ENCODE results near the gene TBC1D20. TPM values are rescaled to one million over a fixed set of nuclear protein-coding genes. Genes with fewer than 3 reads are reported as not detected.

The TBC1D20 gene
- total RNA-seq, 2 donors from 2014 or later = 20.5 to 21.9 TPM

DNA sequence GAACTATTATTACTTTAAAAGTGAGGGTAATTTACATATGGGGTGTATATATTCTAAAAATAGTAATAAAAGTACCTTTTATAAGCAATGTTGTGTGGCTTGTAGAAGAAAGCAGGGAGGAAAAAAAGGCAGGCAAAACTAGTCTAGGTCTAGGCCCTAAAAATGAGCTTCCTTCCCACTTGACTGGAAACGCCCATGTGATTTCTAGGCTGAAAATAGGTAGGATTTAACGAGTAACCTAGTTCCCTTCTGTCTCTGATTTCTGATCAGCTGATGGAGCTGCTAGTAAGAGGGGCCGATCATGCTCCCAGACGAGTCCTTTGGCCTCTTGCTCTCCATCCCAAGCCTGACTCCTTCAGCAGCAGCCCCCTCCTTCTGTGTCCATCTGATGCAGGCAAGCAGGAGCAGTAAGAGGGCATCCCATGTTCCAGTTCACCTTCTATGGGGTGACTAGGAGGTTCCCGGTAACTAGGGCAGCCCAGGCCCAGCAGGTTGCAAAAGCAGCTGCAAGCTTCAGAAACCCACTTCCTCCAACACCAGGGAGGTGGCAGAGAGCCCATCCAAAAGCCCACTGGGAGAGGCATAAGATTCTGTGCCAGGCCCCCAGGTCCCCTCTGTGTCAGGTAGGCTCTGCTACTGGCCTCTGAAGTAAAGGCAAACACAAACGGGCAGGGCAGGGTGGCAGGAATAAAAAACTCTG, 24.4 kb downstream of the TBC1D20 start:
- peaks cover 100% of the 10 kb centered on the region for H3K36me3 Mint-ChIP-seq (ENCODE audit: low read depth)
- peak overlapping the region; percentile 61 for H3K27ac Mint-ChIP-seq
- H3K4me1 Mint-ChIP-seq = peaks cover 36% of the 10 kb centered on the region
- ATAC-seq (replicated peaks) = no peak
- H3K4me3 Mint-ChIP-seq = peak overlapping the region; percentile 76
- no peaks in the 10 kb centered on the region for H3K9me3 Mint-ChIP-seq
- H3K27me3 Mint-ChIP-seq = no peaks in the 10 kb centered on the region

DNA sequence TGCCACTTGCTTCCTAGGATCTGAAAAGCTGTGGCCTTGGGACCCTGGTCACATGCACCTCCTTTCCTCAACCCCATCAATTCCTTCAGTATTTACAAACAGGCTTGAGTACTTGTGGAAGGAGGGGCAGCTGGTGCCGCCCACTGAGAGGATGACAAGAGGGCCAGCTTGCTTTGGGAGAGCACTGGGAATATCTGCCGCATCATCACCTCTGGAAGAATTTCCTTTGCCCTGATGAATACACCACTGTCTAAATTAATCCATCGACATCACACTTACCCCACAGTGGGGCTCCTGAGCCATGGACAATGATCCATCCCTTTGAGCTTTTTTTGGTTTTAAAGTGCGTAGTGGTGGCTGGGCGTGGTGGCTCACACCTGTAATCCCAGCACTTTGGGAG, 25.9 kb downstream of the TBC1D20 start:
- Mint-ChIP-seq H3K9me3 (no peaks in the 10 kb centered on the region), H3K27me3 (no peaks in the 10 kb centered on the region), H3K4me3 (no peak overlapping the region), H3K4me1 (peaks cover 36% of the 10 kb centered on the region), H3K36me3 (ENCODE audit: low read depth) (peaks cover 93% of the 10 kb centered on the region), H3K27ac (no peak overlapping the region)
- ATAC-seq (replicated peaks) = no peak

DNA sequence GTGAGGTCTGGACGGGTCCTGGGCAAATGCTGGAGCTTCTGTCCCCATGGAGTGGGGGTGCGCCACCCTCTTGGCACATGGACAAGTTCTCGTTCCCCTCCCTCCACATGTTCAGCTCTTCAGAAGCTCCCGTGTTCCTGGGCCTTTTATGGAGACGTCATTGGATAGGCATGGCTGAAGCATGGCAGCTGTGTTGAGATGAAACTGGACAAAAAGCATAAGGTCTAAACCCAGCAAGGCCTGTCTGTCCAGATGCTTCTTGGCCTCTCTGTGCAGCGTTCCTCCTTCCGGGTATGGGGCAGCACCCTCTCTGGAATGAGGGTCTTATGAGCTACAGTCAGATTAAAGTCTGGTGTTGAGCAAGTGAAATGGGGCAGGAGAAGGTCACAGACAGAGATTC, 26.8 kb downstream of the TBC1D20 start:
- peaks cover 93% of the 10 kb centered on the region for H3K36me3 Mint-ChIP-seq (ENCODE audit: low read depth)
- peaks cover 36% of the 10 kb centered on the region for H3K4me1 Mint-ChIP-seq
- no peak overlapping the region for H3K4me3 Mint-ChIP-seq
- ATAC-seq (replicated peaks) = no peak
- H3K27ac Mint-ChIP-seq = no peak overlapping the region
- H3K9me3 Mint-ChIP-seq = no peaks in the 10 kb centered on the region
- H3K27me3 Mint-ChIP-seq = no peaks in the 10 kb centered on the region

DNA sequence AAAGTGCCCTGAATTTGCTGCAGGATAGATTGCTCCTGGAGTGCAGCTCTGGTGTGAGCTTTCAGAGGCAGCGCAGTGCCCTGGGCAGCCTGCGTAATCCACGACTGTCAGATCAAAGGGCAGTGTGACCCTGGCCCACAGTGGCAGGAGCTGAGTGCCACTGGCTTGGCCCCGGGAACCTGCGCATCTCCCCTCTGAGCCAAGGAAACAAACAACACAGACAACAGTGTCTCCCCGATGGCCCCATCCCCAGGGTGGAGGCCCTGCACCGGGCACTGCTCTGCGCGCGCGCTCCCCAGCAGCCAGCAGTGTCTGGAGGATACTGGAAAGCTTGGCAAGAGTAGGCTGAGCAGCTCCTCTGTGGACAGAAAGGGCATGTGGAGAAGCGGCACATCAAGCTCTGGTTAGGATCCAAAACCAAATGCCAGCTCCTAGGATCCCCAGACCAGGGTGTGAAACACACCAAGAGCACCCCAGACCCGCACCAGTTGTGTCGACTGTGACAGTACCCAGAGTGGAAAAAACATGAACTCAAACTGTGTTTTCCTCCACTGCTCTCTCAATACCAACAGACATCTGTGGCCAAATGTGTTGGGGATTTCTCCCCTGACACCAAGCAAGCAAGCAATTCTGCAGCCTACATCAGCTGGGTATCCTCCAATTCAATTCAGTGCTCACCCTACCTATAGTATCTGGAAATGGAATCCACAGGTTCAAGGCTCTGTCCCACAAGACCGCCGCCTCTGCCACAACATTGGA, 27.5 kb downstream of the TBC1D20 start:
- no peaks in the 10 kb centered on the region for H3K27me3 Mint-ChIP-seq
- no peak overlapping the region for H3K27ac Mint-ChIP-seq
- no peaks in the 10 kb centered on the region for H3K9me3 Mint-ChIP-seq
- peaks cover 33% of the 10 kb centered on the region for H3K4me1 Mint-ChIP-seq
- peak overlapping the region; percentile 73 for H3K4me3 Mint-ChIP-seq
- H3K36me3 Mint-ChIP-seq (ENCODE audit: low read depth) = peaks cover 93% of the 10 kb centered on the region
- ATAC-seq (replicated peaks) = no peak

DNA sequence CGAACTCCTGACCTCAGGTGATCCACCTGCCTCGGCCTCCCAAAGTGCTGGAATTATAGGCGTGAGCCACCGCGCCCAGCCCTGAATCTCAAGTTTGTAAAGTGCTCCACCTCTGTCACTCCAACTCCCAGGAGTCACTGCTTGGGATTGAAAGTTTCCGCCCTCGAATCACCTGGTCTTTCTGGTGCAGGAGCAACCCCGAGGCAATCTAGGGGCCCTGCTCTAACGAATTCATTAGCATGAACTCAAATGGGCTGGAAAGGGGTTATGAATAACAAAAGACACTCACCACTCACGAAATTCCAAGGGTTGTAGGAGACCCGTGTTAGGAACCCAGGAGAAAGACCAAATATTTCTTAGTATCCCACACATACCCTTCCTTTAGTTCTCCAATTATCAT, 28.1 kb downstream of the TBC1D20 start:
- no peaks in the 10 kb centered on the region for H3K9me3 Mint-ChIP-seq
- H3K27me3 Mint-ChIP-seq = no peaks in the 10 kb centered on the region
- no peak for ATAC-seq (replicated peaks)
- H3K4me1 Mint-ChIP-seq = peaks cover 27% of the 10 kb centered on the region
- H3K36me3 Mint-ChIP-seq (ENCODE audit: low read depth) = peaks cover 93% of the 10 kb centered on the region
- peak overlapping the region; percentile 73 for H3K4me3 Mint-ChIP-seq
- H3K27ac Mint-ChIP-seq = peak overlapping the region; percentile 91

DNA sequence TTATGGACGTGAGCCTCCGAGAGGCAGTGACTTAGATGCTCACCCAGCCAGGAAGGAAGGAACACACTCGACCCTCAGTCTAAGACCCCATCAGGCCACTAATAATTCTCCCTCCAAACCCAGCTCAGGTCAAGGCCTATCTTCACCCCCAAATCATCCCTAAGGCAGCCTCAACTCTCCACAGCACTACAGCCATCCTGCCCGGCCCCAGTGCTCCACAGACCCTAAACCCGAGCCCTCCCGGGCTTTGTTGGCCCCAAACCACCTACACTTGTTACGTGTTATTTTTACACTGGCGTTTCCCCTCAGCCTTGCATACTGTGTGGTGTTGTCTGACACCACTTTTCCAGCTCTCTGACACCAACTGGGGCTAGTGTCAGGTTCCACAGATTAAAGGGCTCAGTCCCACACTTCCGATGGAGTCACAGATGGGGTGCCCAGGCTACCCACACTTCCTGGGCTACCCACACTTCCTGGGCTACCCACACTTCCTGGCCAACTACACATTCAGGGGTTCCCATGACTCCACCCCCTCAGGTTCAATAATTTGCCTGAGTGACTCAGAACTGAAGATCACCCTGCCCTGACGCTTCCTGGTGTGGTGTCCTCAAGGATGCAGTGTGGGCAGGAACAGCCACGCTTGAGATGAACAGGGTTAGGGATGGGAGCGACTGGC, 28.9 kb downstream of the TBC1D20 start:
- peak; percentile 92 for ATAC-seq (replicated peaks)
- Mint-ChIP-seq H3K27ac (peak overlapping the region; percentile 91), H3K4me3 (peak overlapping the region; percentile 73), H3K36me3 (ENCODE audit: low read depth) (peaks cover 90% of the 10 kb centered on the region), H3K27me3 (no peaks in the 10 kb centered on the region), H3K9me3 (no peaks in the 10 kb centered on the region), H3K4me1 (peaks cover 19% of the 10 kb centered on the region)

DNA sequence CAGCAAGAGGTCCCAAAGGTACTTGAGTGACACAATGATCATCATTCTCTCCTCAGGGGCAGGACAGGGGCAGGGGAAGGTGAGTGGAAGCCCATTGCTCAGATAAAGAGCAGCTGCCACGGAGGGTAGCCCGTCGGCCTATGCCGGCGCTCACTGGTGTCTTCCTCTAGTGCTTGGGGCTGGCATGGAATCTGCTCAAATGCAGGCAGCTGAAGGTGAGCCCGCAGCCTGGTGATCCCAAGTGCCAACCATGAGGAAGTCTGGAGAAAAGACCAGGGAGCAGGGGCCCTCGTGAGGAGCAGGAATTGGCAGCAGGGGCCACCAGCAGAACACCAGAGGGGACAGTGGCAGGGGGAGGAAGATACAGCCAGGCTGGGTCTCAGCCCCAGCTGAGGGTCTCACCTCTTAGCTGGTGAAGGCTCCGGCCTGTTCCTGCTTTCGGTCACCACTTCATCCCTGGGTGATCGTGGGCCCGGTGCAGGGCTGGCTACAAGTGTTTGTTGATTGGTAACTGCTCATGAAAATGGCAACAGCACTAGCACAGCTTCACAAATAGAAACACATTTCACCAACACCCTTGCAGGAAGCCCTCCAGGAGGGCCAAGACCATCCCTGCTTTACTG, 29.5 kb downstream of the TBC1D20 start:
- peaks cover 15% of the 10 kb centered on the region for H3K4me1 Mint-ChIP-seq

DNA sequence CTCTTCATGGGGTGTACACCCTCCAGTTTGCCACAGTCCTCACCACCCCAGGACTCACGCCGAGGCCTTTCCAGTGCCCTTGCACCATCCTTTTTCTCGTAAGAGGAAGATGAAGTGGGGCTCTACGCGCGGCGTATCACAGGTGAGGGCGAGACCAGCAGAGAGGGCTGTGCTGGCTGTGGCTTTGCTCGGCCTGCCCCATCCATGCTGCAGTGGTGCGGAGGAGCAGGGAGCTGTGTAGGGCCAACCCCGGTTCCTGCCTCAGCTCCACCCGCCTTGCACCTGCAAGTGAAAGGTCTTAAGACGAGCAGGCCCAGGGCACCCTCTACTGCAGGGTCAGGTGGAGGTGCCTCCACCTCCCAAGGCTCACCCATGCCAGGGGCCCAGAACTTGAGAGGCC, 30.1 kb downstream of the TBC1D20 start:
- Mint-ChIP-seq H3K4me3 (peak overlapping the region; percentile 73), H3K9me3 (no peaks in the 10 kb centered on the region), H3K27ac (peak overlapping the region; percentile 91), H3K27me3 (no peaks in the 10 kb centered on the region), H3K4me1 (peaks cover 15% of the 10 kb centered on the region), H3K36me3 (ENCODE audit: low read depth) (peaks cover 90% of the 10 kb centered on the region)
- ATAC-seq (replicated peaks) = no peak

More for the DNA sequence above, 29.5 kb downstream of the TBC1D20 start:
- ATAC-seq (replicated peaks) = no peak
- Mint-ChIP-seq H3K27me3 (no peaks in the 10 kb centered on the region), H3K9me3 (no peaks in the 10 kb centered on the region), H3K4me3 (peak overlapping the region; percentile 73), H3K36me3 (ENCODE audit: low read depth) (peaks cover 90% of the 10 kb centered on the region), H3K27ac (peak overlapping the region; percentile 91)

DNA sequence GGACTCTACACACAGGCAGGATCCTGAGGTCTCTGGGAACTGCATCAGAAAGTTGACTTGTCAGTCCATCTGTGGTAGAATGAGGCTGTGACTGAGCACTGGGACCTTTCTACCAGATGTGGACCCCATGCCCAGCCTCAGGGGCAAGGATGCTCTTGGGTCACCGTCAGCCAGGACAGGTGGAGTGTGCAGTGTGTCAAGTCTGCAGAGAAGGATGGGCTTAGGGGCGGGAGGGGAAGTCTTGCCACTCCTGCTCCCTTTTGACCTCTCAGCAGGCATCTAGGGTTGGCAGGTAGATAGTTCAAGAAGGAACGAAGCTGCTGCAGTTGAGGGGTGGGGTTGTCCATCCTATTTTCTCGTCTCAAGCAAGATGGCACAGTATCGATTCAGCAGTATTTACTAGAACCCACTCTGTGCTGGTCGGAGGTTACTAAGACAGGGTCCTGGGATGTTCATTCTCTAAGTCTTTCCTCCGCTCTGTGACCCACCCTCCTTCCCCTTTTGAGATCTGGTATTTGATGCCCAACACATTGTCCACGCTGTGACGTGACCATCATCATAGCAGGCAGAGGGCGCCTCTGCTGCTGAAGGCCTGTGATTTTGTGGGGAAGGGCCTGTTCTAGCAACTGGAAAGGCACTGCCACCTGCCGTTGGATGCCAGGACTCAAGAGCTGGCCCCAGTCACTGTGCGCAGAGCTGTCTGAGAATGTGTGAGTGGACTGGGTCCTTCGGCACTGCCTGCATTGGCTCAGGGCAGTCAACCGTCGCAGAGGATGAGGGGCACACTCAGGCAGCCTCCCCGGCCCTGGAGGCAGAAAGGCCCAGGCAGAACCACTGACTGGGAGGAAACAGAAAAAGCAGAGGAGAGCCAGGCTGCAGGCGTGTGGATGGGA, 31.1 kb downstream of the TBC1D20 start:
- Mint-ChIP-seq H3K4me1 (peaks cover 17% of the 10 kb centered on the region), H3K27ac (peak overlapping the region; percentile 75), H3K27me3 (no peaks in the 10 kb centered on the region), H3K36me3 (ENCODE audit: low read depth) (peaks cover 90% of the 10 kb centered on the region), H3K4me3 (no peak overlapping the region), H3K9me3 (no peaks in the 10 kb centered on the region)
- no peak for ATAC-seq (replicated peaks)

DNA sequence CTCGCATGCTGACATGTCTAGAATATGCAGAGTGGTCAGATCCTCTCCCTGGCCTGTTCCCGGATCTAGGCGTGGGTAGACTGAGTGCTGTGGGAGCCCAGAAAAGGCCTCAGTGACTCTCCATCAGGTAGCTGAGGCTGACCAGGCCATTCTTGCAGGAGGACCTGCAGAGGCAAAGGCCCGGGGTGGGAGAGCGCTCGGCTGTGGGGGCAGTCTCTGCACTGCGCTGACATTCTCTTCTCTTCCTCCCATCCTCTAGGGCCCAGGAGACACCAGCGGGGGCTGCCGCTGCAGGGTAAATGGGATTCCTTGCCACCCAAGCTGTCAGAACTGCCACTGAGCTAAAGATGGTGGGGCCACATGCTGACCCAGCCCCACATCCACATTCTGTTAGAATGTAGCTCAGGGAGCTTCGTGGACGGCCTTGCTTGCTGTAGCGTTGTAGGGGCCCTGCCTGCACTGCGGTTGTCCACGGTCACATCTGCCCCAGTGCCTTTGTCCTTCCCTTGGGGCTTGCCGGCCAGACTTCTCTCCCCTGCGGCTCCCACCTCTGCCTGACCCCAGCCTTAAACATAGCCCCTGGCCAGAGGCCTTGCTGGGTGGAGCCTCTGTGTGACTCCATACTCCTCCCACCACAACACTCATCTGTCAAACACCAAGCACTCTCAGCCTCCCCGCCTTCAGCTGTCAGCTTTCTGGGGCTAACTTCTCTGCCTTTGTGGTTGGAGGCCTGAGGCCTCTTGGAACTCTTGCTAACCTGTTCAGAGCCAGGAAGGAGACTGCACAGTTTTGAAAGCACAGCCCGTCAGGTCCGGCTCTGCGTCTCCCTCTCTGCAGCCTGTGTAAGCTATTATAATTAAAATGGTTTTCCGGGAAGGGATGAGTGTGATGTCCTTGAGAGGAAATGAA, 32.0 kb downstream of the TBC1D20 start:
- Mint-ChIP-seq H3K4me1 (peaks cover 15% of the 10 kb centered on the region), H3K27me3 (no peaks in the 10 kb centered on the region), H3K4me3 (no peak overlapping the region), H3K9me3 (no peaks in the 10 kb centered on the region), H3K36me3 (ENCODE audit: low read depth) (peaks cover 90% of the 10 kb centered on the region), H3K27ac (peak overlapping the region; percentile 64)
- ATAC-seq (replicated peaks) = no peak

DNA sequence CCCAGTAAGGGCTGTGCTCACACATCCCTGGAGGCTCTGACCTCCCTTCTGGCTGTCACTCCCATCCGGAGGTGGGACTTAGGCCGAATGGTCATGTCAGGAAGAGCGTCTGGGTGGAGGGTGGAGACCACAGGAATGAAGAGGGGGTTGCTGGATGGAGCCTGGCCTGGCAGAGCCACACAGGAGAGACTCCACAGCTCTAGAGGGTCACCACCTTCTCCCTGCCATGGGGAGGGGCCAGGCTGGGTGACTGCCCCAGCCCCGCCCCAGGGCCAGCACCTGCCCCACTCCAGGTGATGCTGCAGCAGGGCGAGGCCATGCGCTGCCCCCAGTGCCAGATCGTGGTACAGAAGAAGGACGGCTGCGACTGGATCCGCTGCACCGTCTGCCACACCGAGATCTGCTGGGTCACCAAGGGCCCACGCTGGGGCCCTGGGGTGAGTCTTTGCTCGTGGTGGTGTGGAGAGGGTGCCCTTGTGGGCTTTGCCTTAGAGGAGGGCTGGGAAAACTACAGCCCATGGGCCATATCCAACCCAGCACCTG, 33.6 kb downstream of the TBC1D20 start:
- H3K27ac Mint-ChIP-seq = peak overlapping the region; percentile 48
- H3K27me3 Mint-ChIP-seq = no peaks in the 10 kb centered on the region
- ATAC-seq (replicated peaks) = no peak
- H3K4me1 Mint-ChIP-seq = peaks cover 13% of the 10 kb centered on the region
- H3K36me3 Mint-ChIP-seq (ENCODE audit: low read depth) = peaks cover 90% of the 10 kb centered on the region
- no peaks in the 10 kb centered on the region for H3K9me3 Mint-ChIP-seq
- no peak overlapping the region for H3K4me3 Mint-ChIP-seq

DNA sequence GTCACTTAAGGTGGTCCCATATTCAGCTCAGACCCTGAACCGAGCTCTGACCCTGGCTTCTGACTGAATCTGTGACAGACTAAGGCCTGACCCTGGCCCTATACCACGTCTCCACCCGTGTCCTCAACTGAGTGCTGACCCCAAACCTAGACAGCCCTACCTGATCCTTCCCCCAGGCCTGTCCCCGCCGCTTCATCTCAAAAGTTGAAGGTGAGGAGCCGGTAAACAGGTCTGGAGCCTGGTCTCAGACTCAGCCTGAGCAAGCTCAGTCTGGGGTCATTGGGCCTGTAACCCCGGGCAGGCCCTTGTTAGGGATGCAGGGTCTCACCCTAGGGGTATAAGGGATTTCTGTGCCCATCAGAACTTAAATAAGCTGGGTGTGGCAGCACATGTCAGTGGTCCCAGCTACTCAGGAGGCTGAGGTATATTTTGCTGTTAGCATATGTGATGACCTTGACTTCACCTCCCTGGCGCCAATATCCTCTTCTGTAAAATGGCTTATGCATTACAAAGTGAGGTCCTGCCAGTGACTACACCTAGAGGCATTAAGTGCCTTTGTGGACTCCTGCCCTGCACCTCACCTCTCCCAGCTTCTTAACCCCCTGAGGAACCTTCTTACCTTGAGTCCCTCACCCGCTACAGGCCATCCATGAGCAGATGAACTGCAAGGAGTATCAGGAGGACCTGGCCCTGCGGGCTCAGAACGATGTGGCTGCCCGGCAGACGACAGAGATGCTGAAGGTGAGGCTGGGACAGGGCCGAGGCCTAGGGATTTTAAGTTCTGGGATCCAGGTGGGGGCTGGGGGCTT, 34.3 kb downstream of the TBC1D20 start:
- ATAC-seq (replicated peaks) = no peak
- H3K36me3 Mint-ChIP-seq (ENCODE audit: low read depth) = peaks cover 89% of the 10 kb centered on the region
- H3K27ac Mint-ChIP-seq = peak overlapping the region; percentile 48
- no peaks in the 10 kb centered on the region for H3K27me3 Mint-ChIP-seq
- peaks cover 6% of the 10 kb centered on the region for H3K4me1 Mint-ChIP-seq
- no peak overlapping the region for H3K4me3 Mint-ChIP-seq
- no peaks in the 10 kb centered on the region for H3K9me3 Mint-ChIP-seq

Data from activated T-helper 17 cell treated with anti-CD3 and anti-CD28 coated beads, Interleukin-2, amount 50 U/mL, for 72 hours (primary cell).